ENCODE data around the gene METTL1. TPM values are rescaled to one million over a fixed set of nuclear protein-coding genes. Genes with fewer than 3 reads are reported as not detected.
A peak's percentile ranks its signal among the peaks of the same experiment; 100 is the strongest.

Gene METTL1
- total RNA-seq, 5 donors from 2014 or later (not counting 1 experiment from before 2014, with no cell fraction given) = 10.3 to 17.4 (median 14.5) TPM

DNA sequence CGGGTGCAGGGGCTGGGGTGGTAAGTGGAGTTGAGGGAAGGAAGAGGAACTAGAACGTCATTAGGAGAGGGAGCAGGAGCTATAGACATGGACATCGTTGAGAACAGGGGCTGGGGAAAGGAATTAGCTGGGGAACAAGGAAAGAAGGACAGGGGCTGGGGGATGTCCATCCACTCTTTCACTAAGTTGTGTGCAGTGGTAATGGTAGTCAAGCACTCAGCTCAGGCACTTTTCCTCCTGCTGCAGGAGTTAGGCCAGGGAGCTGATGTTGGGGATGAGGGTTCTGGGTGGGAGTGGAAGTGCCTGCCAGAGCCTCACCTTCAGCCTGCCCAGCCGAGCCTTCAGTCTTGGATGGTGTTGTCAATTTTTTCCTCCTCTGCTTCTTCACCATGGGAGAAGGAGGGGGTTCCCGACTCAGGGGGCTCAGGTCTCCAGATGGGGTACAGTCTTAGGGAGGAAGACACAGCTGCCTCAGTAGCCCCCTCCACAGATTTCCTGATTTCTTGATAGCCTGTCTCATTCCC, 42.5 kb downstream of the METTL1 start:
- H3K4me1 Mint-ChIP-seq = peaks cover 7 to 11% (median 8%) of the 10 kb centered on the region in 3 donors
- peak overlapping the region in 1 of 2 donors; percentile 11 for H3K27ac Mint-ChIP-seq
- ATAC-seq (replicated peaks in 1 of 4) (no peak), DNase-seq (no peak)
- 93% methylated on average over 3 of the region's 5 CpGs for WGBS (ENCODE audit: insufficient coverage)
- no peaks in the 10 kb centered on the region for H3K9me3 Mint-ChIP-seq
- ChIA-PET CTCF (no interaction called here), POLR2A (interaction anchor here in 1 of 2 donors (0.6 kb wide), 1 partner anchor 28 kb away, joined by 3 read pairs; no protein-coding TSS in a partner anchor)
- H3K4me1 ChIP-seq (ENCODE audit: control insufficient read depth in 1 of 2, extremely low read depth in 1 of 2, insufficient read depth in 2 of 2, low read length in 2 of 2) = peaks cover 0 to 18% of the 10 kb centered on the region in 2 experiments
- no peaks in the 10 kb centered on the region for H3K9me3 ChIP-seq
- H3K36me3 Mint-ChIP-seq = peaks cover 60% of the 10 kb centered on the region
- H3K4me3 Mint-ChIP-seq = no peak overlapping the region
- no peaks in the 10 kb centered on the region for H3K27me3 Mint-ChIP-seq
- H3K4me3 ChIP-seq (ENCODE audit: control insufficient read depth in 1 of 2, extremely low read depth in 1 of 2, low read length in 1 of 2) = no peak overlapping the region
- no peak overlapping the region for H3K27ac ChIP-seq (ENCODE audit: low read length)
- H3K27me3 ChIP-seq (replicated peaks in 1 of 2; ENCODE audit: control insufficient read depth in 2 of 2, extremely low read depth in 1 of 2, insufficient read depth in 2 of 2, low read length in 1 of 2) = no peaks in the 10 kb centered on the region
- peaks cover 28 to 83% of the 10 kb centered on the region in 2 donors for H3K36me3 ChIP-seq (ENCODE audit: control insufficient read depth in 2 of 2, extremely low read depth in 1 of 2, insufficient read depth in 1 of 2, low read length in 1 of 2)

DNA sequence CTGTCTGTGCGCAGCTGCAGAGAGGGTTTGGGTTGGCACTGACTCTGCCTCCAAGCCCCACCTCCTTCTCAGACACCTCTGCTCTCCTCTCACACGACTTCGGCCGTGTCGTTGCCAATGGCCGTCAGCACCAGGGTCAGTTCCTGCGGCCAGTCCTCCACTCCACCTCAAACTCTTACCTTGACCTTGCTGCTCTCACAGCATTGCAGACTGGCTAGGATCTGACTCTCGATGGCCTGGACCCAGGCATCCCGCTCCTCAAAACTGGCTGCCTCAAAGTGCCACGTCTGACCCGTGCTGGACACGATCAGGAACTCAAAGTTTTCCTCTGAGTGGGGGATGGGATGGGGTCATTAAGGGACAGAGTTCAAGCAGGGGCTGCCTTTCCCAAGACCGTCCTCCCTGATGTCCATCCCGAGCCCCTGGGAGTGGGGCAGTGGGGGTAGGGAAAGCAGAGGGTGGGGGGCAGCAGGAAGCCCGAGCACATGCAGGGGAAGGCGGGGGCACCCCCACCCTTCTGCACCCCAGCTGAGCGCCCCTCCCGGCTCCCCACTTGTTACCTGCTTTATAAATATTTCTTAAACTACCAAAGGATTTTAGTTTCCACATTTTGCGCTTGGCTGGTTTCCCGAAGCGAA, 44.0 kb downstream of the METTL1 start:
- Mint-ChIP-seq H3K4me1 (peaks cover 8 to 16% (median 15%) of the 10 kb centered on the region in 3 donors), H3K36me3 (peaks cover 50% of the 10 kb centered on the region), H3K9me3 (no peaks in the 10 kb centered on the region), H3K4me3 (no peak overlapping the region), H3K27me3 (no peaks in the 10 kb centered on the region), H3K27ac (peak overlapping the region in 1 of 2 donors; percentile 60)
- Histone ChIP-seq H3K27me3 (replicated peaks in 1 of 2; ENCODE audit: control insufficient read depth in 2 of 2, extremely low read depth in 1 of 2, insufficient read depth in 2 of 2, low read length in 1 of 2) (no peaks in the 10 kb centered on the region), H3K4me1 (ENCODE audit: control insufficient read depth in 1 of 2, extremely low read depth in 1 of 2, insufficient read depth in 2 of 2, low read length in 2 of 2) (peaks cover 0 to 15% of the 10 kb centered on the region in 2 experiments), H3K36me3 (ENCODE audit: control insufficient read depth in 2 of 2, extremely low read depth in 1 of 2, insufficient read depth in 1 of 2, low read length in 1 of 2) (peaks cover 24 to 68% of the 10 kb centered on the region in 2 donors), H3K9me3 (no peaks in the 10 kb centered on the region), H3K27ac (ENCODE audit: low read length) (no peak overlapping the region), H3K4me3 (ENCODE audit: control insufficient read depth in 1 of 2, extremely low read depth in 1 of 2, low read length in 1 of 2) (no peak overlapping the region)
- CTCF ChIA-PET = no interaction called here
- POLR2A ChIA-PET = interaction anchor here in 1 of 2 donors (0.7 kb wide), 1 partner anchor 75 kb away, joined by 3 read pairs; no protein-coding TSS in a partner anchor
- ATAC-seq (replicated peaks in 1 of 4) (no peak), DNase-seq (no peak)
- WGBS (ENCODE audit: insufficient coverage) = 95% methylated on average over 15 of the region's 21 CpGs

DNA sequence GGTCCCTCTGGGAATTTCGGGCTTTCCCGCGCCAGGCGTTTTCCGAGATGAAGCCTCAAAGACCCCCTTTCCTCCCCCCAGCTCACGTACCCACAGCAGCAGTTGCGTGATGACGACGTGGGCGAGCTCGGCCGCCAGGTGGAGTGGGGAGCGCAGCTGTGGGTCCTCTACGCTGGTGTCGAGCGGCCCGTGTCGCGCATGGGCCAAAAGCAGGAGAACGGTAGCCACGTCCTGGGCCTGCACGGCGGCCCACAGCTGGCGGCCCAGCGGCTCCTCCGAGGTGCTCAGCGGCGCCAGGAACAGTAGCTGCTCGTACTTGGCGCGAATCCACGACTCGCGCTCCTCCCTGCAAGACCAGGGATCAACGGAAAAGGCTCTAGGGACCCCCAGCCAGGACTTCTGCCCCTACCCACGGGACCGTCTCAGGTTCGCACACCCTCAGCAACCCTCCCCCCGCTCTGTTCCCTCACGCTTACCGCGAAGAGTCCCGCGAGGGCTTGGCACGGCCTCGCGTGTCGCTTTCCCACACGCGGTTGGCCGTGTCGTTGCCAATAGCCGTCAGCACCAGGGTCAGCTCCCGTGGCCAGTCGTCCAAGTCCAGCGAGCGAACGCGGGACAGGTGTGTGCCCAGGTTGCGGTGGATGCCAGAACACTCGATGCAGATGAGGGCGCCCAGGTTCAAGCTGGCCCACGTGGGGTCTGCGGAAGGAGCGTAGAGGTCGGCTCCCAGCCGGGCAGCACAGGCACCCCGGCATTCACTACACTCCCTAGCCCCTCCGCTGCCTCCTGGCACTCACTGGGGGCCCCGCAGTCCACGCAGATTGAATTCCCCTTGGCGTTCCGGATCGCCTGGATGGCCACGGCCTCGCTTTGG, 44.8 kb downstream of the METTL1 start:
- ATAC-seq (replicated peaks in 1 of 4) (no peak), DNase-seq (no peak)
- Mint-ChIP-seq H3K27ac (no peak overlapping the region), H3K4me1 (peaks cover 8 to 19% (median 18%) of the 10 kb centered on the region in 3 donors), H3K9me3 (no peaks in the 10 kb centered on the region), H3K36me3 (peaks cover 43% of the 10 kb centered on the region), H3K27me3 (no peaks in the 10 kb centered on the region), H3K4me3 (no peak overlapping the region)
- peaks cover 0 to 15% of the 10 kb centered on the region in 2 experiments for H3K4me1 ChIP-seq (ENCODE audit: control insufficient read depth in 1 of 2, extremely low read depth in 1 of 2, insufficient read depth in 2 of 2, low read length in 2 of 2)
- CTCF ChIA-PET = no interaction called here
- no peaks in the 10 kb centered on the region for H3K27me3 ChIP-seq (replicated peaks in 1 of 2; ENCODE audit: control insufficient read depth in 2 of 2, extremely low read depth in 1 of 2, insufficient read depth in 2 of 2, low read length in 1 of 2)
- WGBS (ENCODE audit: insufficient coverage) = 96% methylated on average over 76 of the region's 76 CpGs
- H3K9me3 ChIP-seq = no peaks in the 10 kb centered on the region
- peaks cover 19 to 60% of the 10 kb centered on the region in 2 donors for H3K36me3 ChIP-seq (ENCODE audit: control insufficient read depth in 2 of 2, extremely low read depth in 1 of 2, insufficient read depth in 1 of 2, low read length in 1 of 2)
- H3K4me3 ChIP-seq (ENCODE audit: control insufficient read depth in 1 of 2, extremely low read depth in 1 of 2, low read length in 1 of 2) = no peak overlapping the region
- no peak overlapping the region for H3K27ac ChIP-seq (ENCODE audit: low read length)
- POLR2A ChIA-PET = no interaction called here

DNA sequence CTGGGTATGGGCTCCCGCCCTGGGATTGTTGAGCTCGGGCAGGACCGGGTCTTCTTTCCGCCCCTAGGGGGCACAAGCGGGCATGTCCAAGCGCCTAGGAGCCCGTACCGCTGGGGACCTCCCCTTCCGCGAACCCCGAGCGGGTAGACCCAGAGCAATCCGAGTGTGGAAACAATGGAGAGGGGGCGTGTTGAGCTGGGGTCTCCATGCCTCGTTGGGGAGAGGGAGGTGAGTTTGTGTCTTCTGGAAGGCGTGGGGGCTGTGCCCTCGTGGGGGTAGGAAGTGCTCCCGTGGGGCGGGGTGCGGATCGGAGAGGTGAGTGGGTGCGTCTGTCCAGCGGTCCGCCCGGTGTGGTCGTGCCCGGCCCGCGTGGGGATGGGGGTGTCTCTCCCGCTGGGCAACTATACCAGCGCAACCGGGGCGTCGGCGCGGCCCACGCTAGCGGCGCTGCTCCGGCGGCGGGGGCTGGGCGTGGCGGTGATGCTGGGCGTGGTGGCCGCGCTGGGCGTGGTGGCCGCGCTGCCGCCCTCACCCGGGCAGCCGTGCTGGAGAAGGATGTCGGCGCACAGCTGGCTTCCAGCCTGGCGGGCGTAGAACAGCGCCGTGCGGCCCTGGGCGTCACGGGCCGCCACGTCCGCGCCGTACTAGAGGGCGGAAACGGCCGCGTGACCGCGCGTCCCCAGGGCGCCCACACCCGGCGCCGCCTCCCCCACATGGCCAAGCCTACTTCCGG, 45.6 kb downstream of the METTL1 start:
- 97% methylated on average over 68 of the region's 79 CpGs for WGBS (ENCODE audit: insufficient coverage)
- Histone ChIP-seq H3K9me3 (no peaks in the 10 kb centered on the region), H3K4me3 (ENCODE audit: control insufficient read depth in 1 of 2, extremely low read depth in 1 of 2, low read length in 1 of 2) (no peak overlapping the region), H3K27ac (ENCODE audit: low read length) (no peak overlapping the region), H3K27me3 (replicated peaks in 1 of 2; ENCODE audit: control insufficient read depth in 2 of 2, extremely low read depth in 1 of 2, insufficient read depth in 2 of 2, low read length in 1 of 2) (no peaks in the 10 kb centered on the region), H3K36me3 (ENCODE audit: control insufficient read depth in 2 of 2, extremely low read depth in 1 of 2, insufficient read depth in 1 of 2, low read length in 1 of 2) (peaks cover 19 to 57% of the 10 kb centered on the region in 2 donors), H3K4me1 (ENCODE audit: control insufficient read depth in 1 of 2, extremely low read depth in 1 of 2, insufficient read depth in 2 of 2, low read length in 2 of 2) (peaks cover 0 to 15% of the 10 kb centered on the region in 2 experiments)
- CTCF ChIA-PET = no interaction called here
- H3K27me3 Mint-ChIP-seq = no peaks in the 10 kb centered on the region
- POLR2A ChIA-PET = interaction anchor here in 1 of 2 donors (0.7 kb wide), 1 partner anchor 143 kb away, joined by 3 read pairs; no protein-coding TSS in a partner anchor
- ATAC-seq (replicated peaks in 1 of 4) (peak in 2 of 4 experiments; percentile 21 to 38), DNase-seq (peak in 6 of 35 experiments; percentile 21 to 36 (median 34))
- H3K4me3 Mint-ChIP-seq = peak overlapping the region in 2 of 3 donors; percentile 17 to 30
- H3K27ac Mint-ChIP-seq = peak overlapping the region in 1 of 2 donors; percentile 64
- H3K4me1 Mint-ChIP-seq = peaks cover 14 to 24% (median 19%) of the 10 kb centered on the region in 3 donors
- peaks cover 39% of the 10 kb centered on the region for H3K36me3 Mint-ChIP-seq
- no peaks in the 10 kb centered on the region for H3K9me3 Mint-ChIP-seq

DNA sequence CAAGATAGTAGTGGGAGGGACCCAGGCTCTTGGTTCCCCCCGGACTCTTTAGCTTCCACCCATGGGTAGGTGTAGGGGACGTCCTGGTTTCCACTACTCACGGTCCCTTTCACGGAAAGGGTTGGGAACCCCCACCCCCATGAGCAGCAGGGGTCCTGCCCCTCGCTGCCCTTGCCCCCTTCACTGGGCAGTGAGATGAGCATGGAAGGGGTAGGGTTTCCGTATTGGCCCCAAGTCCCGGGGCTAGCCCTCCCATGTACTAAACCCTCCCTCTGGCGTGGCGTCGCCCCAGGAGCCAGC, 46.1 kb downstream of the METTL1 start:
- Mint-ChIP-seq H3K4me3 (peak overlapping the region in 1 of 3 donors; percentile 30), H3K27ac (peak overlapping the region in 1 of 2 donors; percentile 64), H3K36me3 (peaks cover 38% of the 10 kb centered on the region), H3K4me1 (peaks cover 14 to 24% (median 19%) of the 10 kb centered on the region in 3 donors), H3K9me3 (no peaks in the 10 kb centered on the region), H3K27me3 (no peaks in the 10 kb centered on the region)
- Histone ChIP-seq H3K4me3 (ENCODE audit: control insufficient read depth in 1 of 2, extremely low read depth in 1 of 2, low read length in 1 of 2) (no peak overlapping the region), H3K4me1 (ENCODE audit: control insufficient read depth in 1 of 2, extremely low read depth in 1 of 2, insufficient read depth in 2 of 2, low read length in 2 of 2) (peaks cover 0 to 15% of the 10 kb centered on the region in 2 experiments), H3K27me3 (replicated peaks in 1 of 2; ENCODE audit: control insufficient read depth in 2 of 2, extremely low read depth in 1 of 2, insufficient read depth in 2 of 2, low read length in 1 of 2) (no peaks in the 10 kb centered on the region), H3K9me3 (no peaks in the 10 kb centered on the region), H3K27ac (ENCODE audit: low read length) (no peak overlapping the region), H3K36me3 (ENCODE audit: control insufficient read depth in 2 of 2, extremely low read depth in 1 of 2, insufficient read depth in 1 of 2, low read length in 1 of 2) (peaks cover 22 to 57% of the 10 kb centered on the region in 2 donors)
- no CpG with 5 or more reads among the region's 10 CpGs for WGBS (ENCODE audit: insufficient coverage)
- ATAC-seq (replicated peaks in 1 of 4) = peak in 1 of 4 experiments; percentile 9
- ChIA-PET POLR2A (interaction anchor here in 1 of 2 donors (0.5 kb wide), 1 partner anchor 1097 kb away, joined by 4 read pairs; no protein-coding TSS in a partner anchor), CTCF (no interaction called here)
- DNase-seq = no peak

Measured in T-cell (primary cell).